Vagina (tissue), 2 donors: ENCODE results near the gene ADAM33. TPM values are rescaled to one million over a fixed set of nuclear protein-coding genes. Genes with fewer than 3 reads are reported as not detected.

ENCODE experiments used
- DNase-seq, 2 donors: peaks; one replicate each; pipeline ENCODE4 v3.0.0-alpha.2; 2017; ENCODE audit errors: extremely low spot score in 2 of 2
- H3K27ac ChIP-seq: fragments of 200-600 bp; sonication (generic); one replicate; pipeline ENCODE4 v1.5.1; 2019
- H3K27me3 ChIP-seq: fragments of 200-600 bp; sonication (generic); one replicate; pipeline ENCODE4 v1.5.1; 2019
- H3K36me3 ChIP-seq, 2 donors: fragments of 200-600 bp; sonication (generic); one replicate each; pipeline ENCODE4 v1.5.1; 2017 to 2019
- H3K4me1 ChIP-seq: fragments of 200-600 bp; sonication (generic); one replicate; pipeline ENCODE4 v1.5.1; 2019
- H3K4me3 ChIP-seq, 2 donors: fragments of 200-600 bp; sonication (generic); 1 replicate in 1 of 2; 2 replicates in 1 of 2; pipeline ENCODE4 v1.5.1; 2016 to 2019
- H3K9me3 ChIP-seq: fragments of 200-600 bp; sonication (generic); one replicate; pipeline ENCODE4 v1.5.1; 2019
- CTCF ChIP-seq, 3 experiments: fragments of 450-650 bp in 2 of 3; fragments of 200-600 bp in 1 of 3; sonication (generic) in 1 of 3; IDR thresholded peaks; one replicate each; pipeline ENCODE4 v1.5.1; 2017 to 2019; ENCODE audit warnings: antibody characterized with exemption in 3 of 3, mild to moderate bottlenecking in 2 of 3, moderate library complexity in 2 of 3
- POLR2A ChIP-seq, 2 donors: fragments of 450-650 bp; IDR thresholded peaks; one replicate each; pipeline ENCODE4 v1.6.1; 2017; ENCODE audit warnings: antibody characterized with exemption in 2 of 2, mild to moderate bottlenecking in 2 of 2, moderate library complexity in 2 of 2
- POLR2AphosphoS5 ChIP-seq, 2 donors: sonication (generic); formaldehyde crosslinking; IDR thresholded peaks; one replicate each; pipeline ENCODE4 v1.9.0; 2017; ENCODE audit warnings: antibody characterized with exemption in 2 of 2, mild to moderate bottlenecking in 2 of 2, low read depth in 1 of 2; ENCODE audit not compliant: insufficient read depth in 1 of 2
- intact Hi-C: fragments of 100-400 bp; cut with DNase I; formaldehyde crosslinking; loops from one replicate; pipeline ENCODE4 v1.15.1; 2023
- total RNA-seq: library from RNA; depleted of rRNA; stranded (reverse); fragments of >200 nt; gene quantifications from one replicate; pipeline ENCODE4 v1.2.3, GENCODE V29; 2016

ADAM33 gene
- total RNA-seq, 1 donor from 2014 or later = 119 TPM

DNA sequence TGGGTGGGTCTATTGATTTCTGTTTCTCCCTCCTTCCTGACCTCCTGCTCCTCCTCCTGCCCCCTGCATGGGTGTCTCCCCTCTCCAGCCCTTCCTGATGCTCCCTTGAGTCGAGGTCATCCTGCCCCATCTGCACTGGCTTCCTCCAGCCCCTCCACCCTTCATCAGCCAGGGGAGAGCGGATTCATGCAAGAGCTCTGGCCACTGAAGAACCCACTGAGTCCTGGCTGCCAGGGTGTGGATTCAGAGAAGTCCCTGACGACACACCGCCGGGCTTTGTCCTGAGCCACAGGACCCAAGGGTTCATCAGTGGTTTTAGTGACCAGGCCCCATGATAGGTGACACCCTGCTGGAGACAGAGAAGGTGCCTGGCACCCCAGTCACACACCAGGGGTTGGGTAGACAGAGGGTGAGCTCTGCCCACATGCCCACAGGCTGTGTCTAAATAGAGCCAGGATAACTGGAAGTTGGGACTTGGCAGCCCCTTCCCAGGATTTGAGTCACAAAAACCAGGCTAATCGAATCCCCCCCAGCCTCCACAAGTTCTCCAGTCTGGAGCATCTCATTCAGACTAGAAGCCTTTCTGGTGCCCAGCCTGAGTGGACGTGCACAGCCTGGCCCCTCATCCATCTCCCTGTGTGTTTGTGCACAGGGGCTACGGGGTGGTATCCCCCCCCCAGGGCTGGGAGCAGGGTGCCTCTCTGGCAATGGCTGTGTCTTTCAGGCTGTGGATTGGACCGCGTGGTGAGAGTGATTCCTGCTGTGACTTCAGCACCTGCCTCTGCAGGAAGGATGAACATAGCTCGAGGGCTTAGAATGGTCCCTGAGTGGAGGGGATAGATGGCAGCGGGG lies 19.8 kb downstream of the ADAM33 start:
- Histone ChIP-seq H3K4me1 (peaks cover 10% of the 10 kb centered on the region), H3K27ac (no peak overlapping the region), H3K27me3 (no peaks in the 10 kb centered on the region), H3K36me3 (no peaks in the 10 kb centered on the region), H3K4me3 (no peak overlapping the region), H3K9me3 (no peaks in the 10 kb centered on the region)
- no peak for DNase-seq
- no peak for TF ChIP-seq CTCF (IDR thresholded peaks at IDR 0.05)
- TF ChIP-seq POLR2A (IDR thresholded peaks at IDR 0.05) = no peak
- TF ChIP-seq POLR2AphosphoS5 (IDR thresholded peaks at IDR 0.05; ENCODE audit: insufficient read depth in 1 of 2, low read depth in 1 of 2) = no peak
- intact Hi-C loops = no loop called here

GRCh38 chr20:3661060-3661813 lies 20.6 kb downstream of the ADAM33 start:
- H3K4me3 ChIP-seq = peak overlapping the region; percentile 16 to 33
- no peaks in the 10 kb centered on the region for H3K36me3 ChIP-seq
- H3K4me1 ChIP-seq = peaks cover 4% of the 10 kb centered on the region
- no peaks in the 10 kb centered on the region for H3K27me3 ChIP-seq
- intact Hi-C loops = no loop called here
- TF ChIP-seq POLR2A (IDR thresholded peaks at IDR 0.05) (no peak), CTCF (IDR thresholded peaks at IDR 0.05) (no peak), POLR2AphosphoS5 (IDR thresholded peaks at IDR 0.05; ENCODE audit: insufficient read depth in 1 of 2, low read depth in 1 of 2) (no peak)
- DNase-seq = no peak
- no peak overlapping the region for H3K27ac ChIP-seq
- H3K9me3 ChIP-seq = no peaks in the 10 kb centered on the region

DNA sequence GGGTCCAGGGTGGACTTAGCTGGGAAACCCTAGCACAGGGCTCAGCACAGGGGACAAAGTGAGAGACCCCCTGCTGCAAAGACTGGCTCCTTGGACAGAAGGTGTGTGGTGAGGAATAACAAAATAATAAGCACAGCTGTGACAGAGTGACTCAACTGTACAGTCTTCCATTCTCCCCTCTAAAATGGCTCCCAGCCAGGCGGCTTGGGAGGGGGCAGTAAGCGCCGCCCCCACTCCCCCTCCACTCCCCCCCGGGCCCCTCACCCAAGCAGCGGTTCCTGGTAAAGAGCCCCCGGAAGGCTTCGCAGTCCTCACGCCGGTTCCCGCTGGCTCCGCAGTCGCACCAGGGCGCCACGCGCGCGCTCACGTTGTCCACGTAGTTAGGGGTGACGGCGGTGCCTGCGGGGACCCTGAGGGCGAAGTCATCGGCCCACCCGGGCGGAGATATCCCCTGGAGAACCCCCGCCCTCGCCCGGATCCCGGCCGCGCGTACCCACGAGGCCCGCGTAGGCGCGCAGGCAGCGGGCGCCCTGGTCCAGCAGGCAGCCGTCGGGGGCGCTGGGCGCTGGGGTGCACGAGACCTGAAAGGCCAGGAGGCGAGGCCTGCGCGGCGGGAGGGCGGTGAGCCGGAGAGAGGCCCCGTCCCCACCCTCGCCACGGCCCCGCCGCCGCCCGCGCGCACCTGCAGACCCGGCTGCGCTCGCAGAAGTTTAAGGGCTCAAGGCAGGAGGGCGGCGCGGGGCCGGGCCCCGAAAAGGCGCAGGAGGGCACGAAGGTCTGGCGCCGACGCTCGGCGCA lies 21.3 kb downstream of the ADAM33 start:
- no peak for DNase-seq
- intact Hi-C loops = no loop called here
- Histone ChIP-seq H3K36me3 (no peaks in the 10 kb centered on the region), H3K9me3 (no peaks in the 10 kb centered on the region), H3K27ac (no peak overlapping the region), H3K4me3 (peak overlapping the region; percentile 16 to 33), H3K4me1 (no peaks in the 10 kb centered on the region), H3K27me3 (no peaks in the 10 kb centered on the region)
- TF ChIP-seq POLR2A (IDR thresholded peaks at IDR 0.05) = no peak
- TF ChIP-seq POLR2AphosphoS5 (IDR thresholded peaks at IDR 0.05; ENCODE audit: insufficient read depth in 1 of 2, low read depth in 1 of 2) = no peak
- no peak for TF ChIP-seq CTCF (IDR thresholded peaks at IDR 0.05)

GRCh38 chr20:3659492-3660261 lies 22.1 kb downstream of the ADAM33 start:
- H3K9me3 ChIP-seq = no peaks in the 10 kb centered on the region
- no peak overlapping the region for H3K27ac ChIP-seq
- H3K4me1 ChIP-seq = no peaks in the 10 kb centered on the region
- no peaks in the 10 kb centered on the region for H3K27me3 ChIP-seq
- TF ChIP-seq POLR2A (IDR thresholded peaks at IDR 0.05) (no peak), CTCF (IDR thresholded peaks at IDR 0.05) (no peak), POLR2AphosphoS5 (IDR thresholded peaks at IDR 0.05; ENCODE audit: insufficient read depth in 1 of 2, low read depth in 1 of 2) (no peak)
- DNase-seq = no peak
- intact Hi-C loops = no loop called here
- H3K36me3 ChIP-seq = no peaks in the 10 kb centered on the region
- no peak overlapping the region for H3K4me3 ChIP-seq
